Measurements from ENCODE around the gene C14orf119. TPM values are rescaled to one million over a fixed set of nuclear protein-coding genes. Genes with fewer than 3 reads are reported as not detected.

C14orf119 gene
- total and polyA plus RNA-seq, 9 of the 15 experiments (the other 6 are each of a cell fraction or from before 2014, with no cell fraction given), result 36.7 to 251 (median 51.8) TPM

DNA sequence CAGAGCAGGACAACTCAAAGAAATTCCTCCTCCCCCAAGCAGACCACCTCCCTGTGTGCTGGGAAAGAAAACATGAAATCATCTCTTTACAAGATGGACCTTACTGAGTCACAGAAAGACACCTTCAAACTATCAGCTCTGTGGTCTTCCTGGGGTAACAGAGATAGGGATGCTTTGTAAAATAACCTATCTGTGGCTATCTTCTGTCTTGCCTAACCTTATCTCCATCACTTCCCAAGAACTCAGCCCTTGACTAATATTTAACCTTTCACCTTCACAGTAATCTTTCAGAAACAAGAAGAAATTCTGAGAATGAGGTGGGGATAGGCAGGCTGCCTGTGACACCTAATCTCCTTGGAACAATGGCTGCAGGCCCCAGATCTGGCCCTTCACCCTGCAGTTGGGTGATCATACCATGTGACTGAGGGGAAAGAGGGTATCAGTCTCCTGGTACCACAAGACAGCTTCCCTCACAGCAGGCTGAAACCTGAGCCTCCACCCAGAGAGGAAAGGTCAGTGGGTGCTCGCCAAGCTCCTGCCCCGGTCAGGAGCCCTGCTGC is 51.1 kb downstream of the C14orf119 start (continued):
- TF ChIP-seq, protein P1, sequence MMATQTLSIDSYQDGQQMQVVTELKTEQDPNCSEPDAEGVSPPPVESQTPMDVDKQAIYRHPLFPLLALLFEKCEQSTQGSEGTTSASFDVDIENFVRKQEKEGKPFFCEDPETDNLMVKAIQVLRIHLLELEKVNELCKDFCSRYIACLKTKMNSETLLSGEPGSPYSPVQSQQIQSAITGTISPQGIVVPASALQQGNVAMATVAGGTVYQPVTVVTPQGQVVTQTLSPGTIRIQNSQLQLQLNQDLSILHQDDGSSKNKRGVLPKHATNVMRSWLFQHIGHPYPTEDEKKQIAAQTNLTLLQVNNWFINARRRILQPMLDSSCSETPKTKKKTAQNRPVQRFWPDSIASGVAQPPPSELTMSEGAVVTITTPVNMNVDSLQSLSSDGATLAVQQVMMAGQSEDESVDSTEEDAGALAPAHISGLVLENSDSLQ (IDR thresholded peaks at IDR 0.05), result peak; percentile 40; the same call in 1 of the 2 replicates
- peak; percentile 98 for TF ChIP-seq SOX6 (IDR thresholded peaks at IDR 0.05)
- TF ChIP-seq GATA2 (CRISPR knock-in tag; IDR thresholded peaks at IDR 0.05), result peak; percentile 95
- no peak for TF ChIP-seq ZNF41 (CRISPR knock-in tag; conservative IDR thresholded peaks at IDR 0.05)
- TF ChIP-seq ZNF253 (CRISPR knock-in tag; conservative IDR thresholded peaks at IDR 0.05), result no peak
- peak; percentile 85 for TF ChIP-seq HLTF (IDR thresholded peaks at IDR 0.05)
- TF ChIP-seq MTA1 (IDR thresholded peaks at IDR 0.05; ENCODE audit: borderline replicate concordance), result peak; percentile 85
- TF ChIP-seq ZNF707 (CRISPR knock-in tag; conservative IDR thresholded peaks at IDR 0.05), result no peak
- peak in 2 of 3 experiments; percentile 22 to 72 for TF ChIP-seq YY1 (IDR thresholded peaks at IDR 0.05; ENCODE audit: borderline replicate concordance in 1 of 3, control insufficient read depth in 1 of 3, extremely low read depth in 1 of 3, insufficient read depth in 3 of 3, insufficient read length in 1 of 3, insufficient replicate concordance in 2 of 3, low read depth in 1 of 3, low read length in 2 of 3)
- TF ChIP-seq CBX3 (IDR thresholded peaks at IDR 0.05; ENCODE audit: borderline replicate concordance in 1 of 2, low read length in 2 of 2), result 0 out of 3 replicates have a peak, but pooled peaks of 1 of the 2 experiments have one; percentile 31
- TF ChIP-seq, protein P2, sequence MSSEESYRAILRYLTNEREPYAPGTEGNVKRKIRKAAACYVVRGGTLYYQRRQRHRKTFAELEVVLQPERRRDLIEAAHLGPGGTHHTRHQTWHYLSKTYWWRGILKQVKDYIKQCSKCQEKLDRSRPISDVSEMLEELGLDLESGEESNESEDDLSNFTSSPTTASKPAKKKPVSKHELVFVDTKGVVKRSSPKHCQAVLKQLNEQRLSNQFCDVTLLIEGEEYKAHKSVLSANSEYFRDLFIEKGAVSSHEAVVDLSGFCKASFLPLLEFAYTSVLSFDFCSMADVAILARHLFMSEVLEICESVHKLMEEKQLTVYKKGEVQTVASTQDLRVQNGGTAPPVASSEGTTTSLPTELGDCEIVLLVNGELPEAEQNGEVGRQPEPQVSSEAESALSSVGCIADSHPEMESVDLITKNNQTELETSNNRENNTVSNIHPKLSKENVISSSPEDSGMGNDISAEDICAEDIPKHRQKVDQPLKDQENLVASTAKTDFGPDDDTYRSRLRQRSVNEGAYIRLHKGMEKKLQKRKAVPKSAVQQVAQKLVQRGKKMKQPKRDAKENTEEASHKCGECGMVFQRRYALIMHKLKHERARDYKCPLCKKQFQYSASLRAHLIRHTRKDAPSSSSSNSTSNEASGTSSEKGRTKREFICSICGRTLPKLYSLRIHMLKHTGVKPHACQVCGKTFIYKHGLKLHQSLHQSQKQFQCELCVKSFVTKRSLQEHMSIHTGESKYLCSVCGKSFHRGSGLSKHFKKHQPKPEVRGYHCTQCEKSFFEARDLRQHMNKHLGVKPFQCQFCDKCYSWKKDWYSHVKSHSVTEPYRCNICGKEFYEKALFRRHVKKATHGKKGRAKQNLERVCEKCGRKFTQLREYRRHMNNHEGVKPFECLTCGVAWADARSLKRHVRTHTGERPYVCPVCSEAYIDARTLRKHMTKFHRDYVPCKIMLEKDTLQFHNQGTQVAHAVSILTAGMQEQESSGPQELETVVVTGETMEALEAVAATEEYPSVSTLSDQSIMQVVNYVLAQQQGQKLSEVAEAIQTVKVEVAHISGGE (CRISPR knock-in tag; IDR thresholded peaks at IDR 0.05), result peak in 1 of 3 experiments; percentile 80; a peak in 2 of 6 replicates
- TF ChIP-seq, protein P3, sequence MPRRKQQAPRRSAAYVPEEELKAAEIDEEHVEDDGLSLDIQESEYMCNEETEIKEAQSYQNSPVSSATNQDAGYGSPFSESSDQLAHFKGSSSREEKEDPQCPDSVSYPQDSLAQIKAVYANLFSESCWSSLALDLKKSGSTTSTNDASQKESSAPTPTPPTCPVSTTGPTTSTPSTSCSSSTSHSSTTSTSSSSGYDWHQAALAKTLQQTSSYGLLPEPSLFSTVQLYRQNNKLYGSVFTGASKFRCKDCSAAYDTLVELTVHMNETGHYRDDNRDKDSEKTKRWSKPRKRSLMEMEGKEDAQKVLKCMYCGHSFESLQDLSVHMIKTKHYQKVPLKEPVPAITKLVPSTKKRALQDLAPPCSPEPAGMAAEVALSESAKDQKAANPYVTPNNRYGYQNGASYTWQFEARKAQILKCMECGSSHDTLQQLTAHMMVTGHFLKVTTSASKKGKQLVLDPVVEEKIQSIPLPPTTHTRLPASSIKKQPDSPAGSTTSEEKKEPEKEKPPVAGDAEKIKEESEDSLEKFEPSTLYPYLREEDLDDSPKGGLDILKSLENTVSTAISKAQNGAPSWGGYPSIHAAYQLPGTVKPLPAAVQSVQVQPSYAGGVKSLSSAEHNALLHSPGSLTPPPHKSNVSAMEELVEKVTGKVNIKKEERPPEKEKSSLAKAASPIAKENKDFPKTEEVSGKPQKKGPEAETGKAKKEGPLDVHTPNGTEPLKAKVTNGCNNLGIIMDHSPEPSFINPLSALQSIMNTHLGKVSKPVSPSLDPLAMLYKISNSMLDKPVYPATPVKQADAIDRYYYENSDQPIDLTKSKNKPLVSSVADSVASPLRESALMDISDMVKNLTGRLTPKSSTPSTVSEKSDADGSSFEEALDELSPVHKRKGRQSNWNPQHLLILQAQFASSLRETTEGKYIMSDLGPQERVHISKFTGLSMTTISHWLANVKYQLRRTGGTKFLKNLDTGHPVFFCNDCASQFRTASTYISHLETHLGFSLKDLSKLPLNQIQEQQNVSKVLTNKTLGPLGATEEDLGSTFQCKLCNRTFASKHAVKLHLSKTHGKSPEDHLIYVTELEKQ (CRISPR knock-in tag; IDR thresholded peaks at IDR 0.05), result no peak
- TF ChIP-seq RBM22 (IDR thresholded peaks at IDR 0.05; ENCODE audit: low read depth, low read length, poor library complexity, severe bottlenecking), result no peak
- TF ChIP-seq HMGN3 (IDR thresholded peaks at IDR 0.05; ENCODE audit: borderline replicate concordance, extremely low read depth, insufficient read length, low read depth, low read length), result peak; percentile 62
- TF ChIP-seq CTBP1 (IDR thresholded peaks at IDR 0.05; ENCODE audit: borderline replicate concordance), result peak; percentile 100
- TF ChIP-seq TBP (optimal IDR thresholded peaks at IDR 0.05; ENCODE audit: low read depth, low read length), result no peak
- peak; percentile 91; a peak in 3 of 4 replicates for TF ChIP-seq TBL1XR1 (IDR thresholded peaks at IDR 0.05; ENCODE audit: low read length in 2 of 2)

Measured in K562 (cell line).